Raji (cell line): ENCODE measurements around the gene RGS6.

Experiments used
- POLR2A ChIP-seq: IDR thresholded peaks from 2 replicates; pipeline ENCODE4 v1.6.1; 2011; ENCODE audit warnings: low read depth, low read length, control low read depth; ENCODE audit not compliant: insufficient read depth

RGS6 gene

GRCh38 chr14:72089625-72090024 lies 157.4 kb downstream of the RGS6 start:
- no peak for TF ChIP-seq POLR2A

- TF ChIP-seq POLR2A = no peak
Observed at GRCh38 chr14:72094844-72095582, 162.8 kb downstream of the RGS6 start.

DNA sequence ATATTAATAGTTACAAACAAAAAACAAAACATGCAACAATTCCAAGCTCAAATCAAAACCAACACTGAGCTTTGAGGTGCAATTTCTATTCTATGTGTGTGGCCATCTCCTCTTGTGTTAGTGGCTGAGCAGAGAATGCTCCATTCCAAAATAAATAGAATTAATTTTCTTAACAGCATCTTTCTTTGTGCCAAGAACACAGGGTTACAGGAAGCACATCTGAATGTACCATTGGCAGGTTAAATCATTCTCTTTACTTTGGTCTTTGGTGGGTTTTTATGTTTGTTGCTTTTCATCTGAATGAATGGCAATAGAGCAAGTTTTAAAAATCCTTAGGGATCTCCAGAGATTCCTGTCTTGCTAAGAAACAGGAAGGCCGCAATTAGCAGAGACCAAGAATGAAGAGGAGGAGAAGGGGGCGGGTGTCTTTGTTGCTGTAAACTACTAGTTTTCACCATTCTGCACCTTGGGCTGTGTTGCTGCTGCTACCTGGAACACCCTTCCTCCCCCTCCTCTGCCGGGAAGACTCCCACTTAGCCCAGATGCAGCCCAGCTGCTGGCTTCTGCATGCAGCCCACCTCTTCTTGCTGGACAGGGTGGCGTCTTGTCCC lies 165.0 kb downstream of the RGS6 start:
- no peak for TF ChIP-seq POLR2A

DNA sequence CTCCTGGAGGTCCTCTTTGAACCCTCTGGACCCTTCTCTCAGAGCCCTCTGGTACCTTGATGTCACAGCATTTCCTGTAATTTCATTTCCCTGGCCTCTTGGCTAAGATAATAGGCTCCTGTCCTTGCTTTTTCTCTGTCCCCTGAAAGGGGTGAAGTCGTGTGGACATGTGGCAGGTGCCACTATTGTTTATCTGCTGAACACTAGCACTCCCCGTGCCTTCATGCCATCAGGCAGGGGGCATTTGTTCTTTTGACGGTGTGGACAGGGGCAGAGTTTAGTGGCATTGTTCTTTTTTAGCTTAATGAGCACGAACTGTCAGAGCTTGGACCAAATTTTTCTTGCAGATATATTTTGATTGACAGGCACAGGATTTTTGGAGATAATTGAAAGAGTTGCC lies 166.0 kb downstream of the RGS6 start:
- TF ChIP-seq POLR2A = no peak

DNA sequence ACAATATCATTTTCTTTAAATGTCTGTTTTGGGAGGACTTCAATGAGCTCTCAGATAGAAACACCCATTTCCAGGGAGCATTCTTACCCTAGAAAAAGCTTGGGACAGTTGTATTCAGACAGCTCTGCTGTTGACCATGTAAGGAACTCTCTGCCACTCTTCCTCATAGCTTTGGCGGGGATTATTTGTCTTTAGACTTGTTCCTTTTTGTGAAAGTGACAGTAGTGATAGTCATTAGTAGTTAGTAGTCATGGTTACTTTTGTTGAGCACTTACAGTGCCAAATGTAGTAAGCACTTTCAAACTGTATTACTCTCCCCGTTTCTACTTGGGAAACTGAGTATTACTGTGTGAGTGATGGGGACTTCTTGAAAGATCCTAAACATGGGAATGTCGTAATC lies 167.3 kb downstream of the RGS6 start:
- TF ChIP-seq POLR2A = no peak

DNA sequence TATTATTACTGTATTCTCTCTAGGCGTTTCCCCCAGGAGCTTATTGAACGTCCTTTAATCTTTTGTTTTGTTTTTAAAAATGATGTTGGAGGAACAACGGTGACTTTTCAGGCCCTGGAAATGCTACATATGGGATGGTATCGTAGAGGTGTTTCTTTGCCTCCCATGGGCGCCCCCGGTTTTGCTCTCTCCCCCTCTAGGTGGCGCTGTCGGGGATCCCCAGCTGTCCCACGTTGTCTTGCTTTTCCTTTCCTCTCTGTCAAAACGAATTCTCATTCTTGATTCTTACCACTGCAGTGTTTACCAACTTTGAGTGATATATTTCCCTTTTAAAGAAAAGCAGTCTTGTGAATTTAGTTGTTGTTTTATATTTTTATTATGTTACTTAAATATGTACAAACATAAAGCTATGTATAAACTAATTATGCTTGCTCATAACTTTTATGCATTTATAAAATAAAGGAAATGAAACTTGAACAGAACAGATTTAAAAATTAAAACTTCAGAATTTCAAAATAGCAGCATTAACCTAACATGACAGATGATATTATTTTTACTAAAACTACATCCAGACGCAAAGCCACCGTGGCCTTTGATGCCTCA lies 171.9 kb downstream of the RGS6 start:
- no peak for TF ChIP-seq POLR2A

- no peak for TF ChIP-seq POLR2A
Observed at GRCh38 chr14:72111911-72112310, 179.7 kb downstream of the RGS6 start.

DNA sequence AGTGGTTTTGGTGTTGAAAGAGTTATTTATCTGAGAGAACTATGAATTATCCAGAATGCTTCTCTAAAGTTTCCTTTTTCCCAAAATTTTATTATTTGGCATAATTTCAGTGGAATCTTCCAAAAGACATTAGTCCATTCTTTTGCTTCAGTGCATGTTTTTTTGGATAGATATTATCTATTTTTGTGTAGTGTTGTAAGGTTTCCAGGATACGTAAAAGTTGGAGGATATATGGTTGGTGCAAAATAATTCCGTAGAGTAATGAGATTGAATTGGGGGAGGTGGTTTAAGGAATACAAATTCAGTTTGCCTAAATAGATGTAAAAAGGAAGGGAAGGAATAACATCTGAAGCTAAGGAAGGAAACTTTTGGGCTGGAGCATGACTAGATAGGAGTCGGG lies 186.6 kb downstream of the RGS6 start:
- TF ChIP-seq POLR2A = no peak

- no peak for TF ChIP-seq POLR2A
Observed at GRCh38 chr14:72120315-72120714, 188.1 kb downstream of the RGS6 start.

GRCh38 chr14:72123755-72124154 lies 191.5 kb downstream of the RGS6 start:
- no peak for TF ChIP-seq POLR2A

DNA sequence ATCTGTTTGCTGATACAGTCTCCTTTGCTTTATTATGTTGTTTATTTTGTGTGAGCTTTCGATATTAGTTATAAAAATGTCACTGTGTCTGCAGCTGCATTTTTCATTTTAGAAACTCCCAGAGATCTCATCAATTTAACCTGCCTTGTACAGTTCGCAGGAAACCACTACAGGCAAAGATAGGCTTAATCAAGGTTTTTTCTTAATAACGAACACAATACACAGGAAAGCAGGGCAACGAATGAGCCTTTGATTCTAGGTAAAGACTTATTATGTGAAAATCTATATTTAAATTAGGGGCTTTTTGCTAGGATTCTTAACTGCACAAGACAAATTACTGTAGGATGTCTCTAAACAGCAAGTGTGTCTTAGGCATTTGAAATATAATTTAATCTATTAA lies 191.9 kb downstream of the RGS6 start:
- no peak for TF ChIP-seq POLR2A

- no peak for TF ChIP-seq POLR2A
Observed at GRCh38 chr14:72126091-72126490, 193.9 kb downstream of the RGS6 start.

GRCh38 chr14:72126561-72126960 lies 194.3 kb downstream of the RGS6 start:
- no peak for TF ChIP-seq POLR2A

- TF ChIP-seq POLR2A = no peak
Observed at GRCh38 chr14:72128629-72129028, 196.4 kb downstream of the RGS6 start.

DNA sequence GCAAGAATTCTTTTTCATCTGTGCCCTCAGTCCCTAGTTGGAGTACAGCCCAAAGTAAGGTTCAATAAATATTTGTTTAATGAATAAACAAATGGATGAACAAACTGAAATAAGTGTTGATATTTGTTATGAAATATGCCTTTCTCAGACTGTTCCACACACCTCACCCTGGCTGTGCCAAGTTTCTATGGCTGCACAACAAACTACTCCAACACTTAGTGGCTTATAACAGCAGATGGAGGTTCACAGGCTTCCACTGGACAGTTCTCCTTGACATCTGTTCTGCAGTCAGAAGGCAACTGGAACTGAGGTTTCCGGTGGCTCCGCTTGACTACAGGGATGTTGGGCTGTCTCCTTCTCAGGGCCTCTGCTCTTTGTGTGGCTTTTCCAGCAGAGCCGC lies 197.1 kb downstream of the RGS6 start:
- TF ChIP-seq POLR2A = no peak

DNA sequence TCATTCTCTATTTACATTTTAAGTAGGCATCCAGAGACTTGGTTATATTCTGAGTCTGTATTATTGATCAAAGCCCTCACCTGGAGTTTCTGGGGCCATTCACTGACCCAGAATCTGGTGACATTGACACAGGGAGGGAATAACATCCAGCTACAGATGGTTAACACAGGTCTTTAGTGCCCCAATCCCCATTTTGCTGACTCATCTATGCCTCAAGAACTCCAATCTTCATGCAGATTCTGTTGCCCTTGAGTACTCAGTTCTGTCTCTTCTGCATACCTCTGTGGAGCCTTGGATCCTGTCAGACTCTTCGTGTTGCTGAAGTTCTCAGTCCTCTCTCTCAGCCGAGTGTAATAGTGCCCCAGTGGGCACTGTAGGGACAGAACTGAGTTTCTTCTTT lies 208.9 kb downstream of the RGS6 start:
- TF ChIP-seq POLR2A = no peak
